Loucy (cell line): Measurements from ENCODE around the gene KANSL1L.
A peak's percentile ranks its signal among the peaks of the same experiment; 100 is the strongest.

Experiments
- H2AFZ ChIP-seq: fragments of 200-600 bp; sonication (generic); 2 replicates; pipeline ENCODE4 v1.6.0; 2016; ENCODE audit warnings: antibody characterized with exemption, mild to moderate bottlenecking, low read length, moderate library complexity
- H3F3A ChIP-seq: fragments of 200-600 bp; 2 replicates; pipeline ENCODE4 v1.6.0; 2016; ENCODE audit warnings: antibody characterized with exemption, low read depth, mild to moderate bottlenecking
- H3K27me3 ChIP-seq: fragments of 200-600 bp; sonication (generic); 2 replicates; pipeline ENCODE4 v1.6.1; 2014; ENCODE audit warnings: low read length, mild to moderate bottlenecking; ENCODE audit not compliant: insufficient read depth, poor library complexity, severe bottlenecking
- H3K36me3 ChIP-seq: fragments of 200-600 bp; sonication (generic); 2 replicates; pipeline ENCODE4 v1.6.1; 2016; ENCODE audit warnings: low read length; ENCODE audit not compliant: insufficient read depth
- H3K4me1 ChIP-seq: fragments of 200-600 bp; sonication (generic); 2 replicates; pipeline ENCODE4 v1.5.1; 2014; ENCODE audit warnings: low read length, mild to moderate bottlenecking; ENCODE audit not compliant: insufficient read depth, poor library complexity, severe bottlenecking
- H3K4me2 ChIP-seq: fragments of 200-600 bp; sonication (generic); 2 replicates; pipeline ENCODE4 v1.6.0; 2014; ENCODE audit warnings: antibody characterized with exemption, low read length, low read depth, mild to moderate bottlenecking; ENCODE audit not compliant: poor library complexity, severe bottlenecking
- H3K4me3 ChIP-seq: fragments of 200-600 bp; sonication (generic); 2 replicates; pipeline ENCODE4 v1.5.1; 2014; ENCODE audit warnings: low read length, mild to moderate bottlenecking, mixed read lengths; ENCODE audit not compliant: poor library complexity, severe bottlenecking
- H3K79me2 ChIP-seq: fragments of 200-600 bp; sonication (generic); 2 replicates; pipeline ENCODE4 v1.6.1; 2014; ENCODE audit warnings: low read length; ENCODE audit not compliant: insufficient read depth
- H3K9ac ChIP-seq: fragments of 200-600 bp; sonication (generic); 2 replicates; pipeline ENCODE4 v1.6.0; 2014; ENCODE audit warnings: mild to moderate bottlenecking, low read depth, low read length, moderate library complexity; ENCODE audit not compliant: poor library complexity, severe bottlenecking
- H3K9me2 ChIP-seq: fragments of 200-600 bp; sonication (generic); replicated peaks from 2 replicates; pipeline ENCODE4 v1.6.1; 2016; ENCODE audit warnings: low read depth, low read length, mixed read lengths
- H3K9me3 ChIP-seq: fragments of 200-600 bp; sonication (generic); 2 replicates; pipeline ENCODE4 v1.6.1; 2014; ENCODE audit warnings: mild to moderate bottlenecking, antibody characterized with exemption, low read length, low read depth; ENCODE audit not compliant: insufficient read depth
- H4K20me1 ChIP-seq: fragments of 200-600 bp; sonication (generic); 2 replicates; pipeline ENCODE4 v1.6.0; 2014; ENCODE audit warnings: antibody characterized with exemption, low read length, mild to moderate bottlenecking; ENCODE audit not compliant: insufficient read depth, poor library complexity, severe bottlenecking
- EZH2phosphoT487 ChIP-seq: fragments of 200-600 bp; IDR thresholded peaks from 2 replicates; pipeline ENCODE4 v1.6.1; 2018; ENCODE audit warnings: antibody characterized with exemption, mild to moderate bottlenecking, moderate library complexity, borderline replicate concordance
- TF ChIP-seq, protein P1 (sequence below): fragments of 200-600 bp; sonication (generic); conservative IDR thresholded peaks from 2 replicates; pipeline ENCODE4 v1.5.1; 2014; ENCODE audit warnings: mild to moderate bottlenecking, antibody characterized with exemption, low read length

The KANSL1L gene

GRCh38 chr2:210162466-210163124, 8.6 kb downstream of the KANSL1L start:
- Histone ChIP-seq H3F3A (no peaks in the 10 kb centered on the region), H3K36me3 (no peaks in the 10 kb centered on the region)
- TF ChIP-seq, protein P1, sequence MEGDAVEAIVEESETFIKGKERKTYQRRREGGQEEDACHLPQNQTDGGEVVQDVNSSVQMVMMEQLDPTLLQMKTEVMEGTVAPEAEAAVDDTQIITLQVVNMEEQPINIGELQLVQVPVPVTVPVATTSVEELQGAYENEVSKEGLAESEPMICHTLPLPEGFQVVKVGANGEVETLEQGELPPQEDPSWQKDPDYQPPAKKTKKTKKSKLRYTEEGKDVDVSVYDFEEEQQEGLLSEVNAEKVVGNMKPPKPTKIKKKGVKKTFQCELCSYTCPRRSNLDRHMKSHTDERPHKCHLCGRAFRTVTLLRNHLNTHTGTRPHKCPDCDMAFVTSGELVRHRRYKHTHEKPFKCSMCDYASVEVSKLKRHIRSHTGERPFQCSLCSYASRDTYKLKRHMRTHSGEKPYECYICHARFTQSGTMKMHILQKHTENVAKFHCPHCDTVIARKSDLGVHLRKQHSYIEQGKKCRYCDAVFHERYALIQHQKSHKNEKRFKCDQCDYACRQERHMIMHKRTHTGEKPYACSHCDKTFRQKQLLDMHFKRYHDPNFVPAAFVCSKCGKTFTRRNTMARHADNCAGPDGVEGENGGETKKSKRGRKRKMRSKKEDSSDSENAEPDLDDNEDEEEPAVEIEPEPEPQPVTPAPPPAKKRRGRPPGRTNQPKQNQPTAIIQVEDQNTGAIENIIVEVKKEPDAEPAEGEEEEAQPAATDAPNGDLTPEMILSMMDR: no peak
- TF ChIP-seq EZH2phosphoT487: no peak

GRCh38 chr2:210159059-210159458, 12.2 kb downstream of the KANSL1L start:
- no peaks in the 10 kb centered on the region for H3F3A ChIP-seq
- peaks cover 2% of the 10 kb centered on the region; the same call in 1 of the 2 replicates for H3K36me3 ChIP-seq
- no peak overlapping the region for H3K4me3 ChIP-seq
- H3K9ac ChIP-seq: no peak overlapping the region
- H3K4me2 ChIP-seq: no peak overlapping the region
- no peak overlapping the region for H2AFZ ChIP-seq
- H4K20me1 ChIP-seq: no peaks in the 10 kb centered on the region
- peaks cover 8% of the 10 kb centered on the region; the same call in 1 of the 2 replicates for H3K79me2 ChIP-seq
- no peaks in the 10 kb centered on the region for H3K9me2 ChIP-seq
- H3K4me1 ChIP-seq: no peaks in the 10 kb centered on the region
- H3K27me3 ChIP-seq: no peaks in the 10 kb centered on the region
- no peaks in the 10 kb centered on the region for H3K9me3 ChIP-seq
- TF ChIP-seq, protein P1: no peak
- no peak for TF ChIP-seq EZH2phosphoT487

More at GRCh38 chr2:210162466-210163124, 8.6 kb downstream of the KANSL1L start:
- Histone ChIP-seq H3K27me3 (no peaks in the 10 kb centered on the region), H3K4me3 (peak overlapping the region; percentile 0), H3K4me2 (peak overlapping the region; percentile 19), H3K9me3 (no peaks in the 10 kb centered on the region), H4K20me1 (peaks cover 3% of the 10 kb centered on the region), H3K9ac (no peak overlapping the region), H3K79me2 (peaks cover 14% of the 10 kb centered on the region; the same call in 1 of the 2 replicates), H2AFZ (no peak overlapping the region), H3K4me1 (no peaks in the 10 kb centered on the region), H3K9me2 (no peaks in the 10 kb centered on the region)

GRCh38 chr2:210158236-210158635, 13.0 kb downstream of the KANSL1L start:
- Histone ChIP-seq H3K9me3 (no peaks in the 10 kb centered on the region), H3K79me2 (peaks cover 8% of the 10 kb centered on the region; the same call in 1 of the 2 replicates), H3K4me1 (no peaks in the 10 kb centered on the region), H3K27me3 (no peaks in the 10 kb centered on the region), H4K20me1 (no peaks in the 10 kb centered on the region), H3K4me3 (no peak overlapping the region), H3K9ac (no peak overlapping the region), H3K4me2 (no peak overlapping the region), H3F3A (no peaks in the 10 kb centered on the region), H3K36me3 (peaks cover 4% of the 10 kb centered on the region; the same call in 1 of the 2 replicates), H3K9me2 (no peaks in the 10 kb centered on the region), H2AFZ (no peak overlapping the region)
- TF ChIP-seq, protein P1: no peak
- no peak for TF ChIP-seq EZH2phosphoT487
